CD4-positive, alpha-beta T cell treated with Interleukin-6 for 4 hours (primary cell): ENCODE data around the gene UQCR10.
"Not testable (repeated sequence)": the region's sequence is repeated elsewhere in the genome, so short reads cannot be mapped to it uniquely, and the experiment has no call there.

Experiments
- DNase-seq: peaks from one replicate; pipeline ENCODE4 v3.0.0-alpha.2; 2020; ENCODE audit warnings: mixed read lengths

UQCR10 gene

GRCh38 chr22:29737251-29738117 is 29.7 kb upstream of the UQCR10 start:
- no peak for DNase-seq

- DNase-seq = no peak
Measured at GRCh38 chr22:29738118-29738815, 28.9 kb upstream of the UQCR10 start.

DNA sequence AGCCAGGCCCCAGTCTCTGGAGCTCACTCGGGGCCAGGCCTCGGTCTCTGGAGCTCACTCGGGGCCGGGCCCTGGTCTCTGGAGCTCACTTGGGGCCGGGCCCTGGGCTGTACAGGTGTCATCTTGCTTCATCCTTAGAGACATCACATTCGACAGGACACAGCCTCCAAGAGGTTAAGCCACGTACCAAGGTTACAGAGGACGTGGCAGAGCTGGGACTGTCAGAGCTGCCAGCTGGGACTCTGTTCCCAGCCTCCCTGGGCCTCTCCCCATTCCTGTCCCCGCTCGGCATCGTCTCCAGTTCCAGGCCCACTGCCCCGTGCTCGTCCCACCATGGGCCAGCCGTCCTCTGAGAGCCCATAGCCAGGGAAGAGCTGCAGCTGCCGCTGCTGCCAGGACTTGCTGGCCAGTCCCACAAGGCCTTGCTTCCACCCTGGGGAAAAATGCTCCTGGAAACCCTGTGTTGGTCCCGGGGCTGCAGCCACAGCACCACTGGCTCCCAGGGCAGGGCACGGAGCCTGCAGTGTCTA is 27.8 kb upstream of the UQCR10 start:
- no peak for DNase-seq

GRCh38 chr22:29740216-29740615 is 27.0 kb upstream of the UQCR10 start:
- DNase-seq = no peak

DNA sequence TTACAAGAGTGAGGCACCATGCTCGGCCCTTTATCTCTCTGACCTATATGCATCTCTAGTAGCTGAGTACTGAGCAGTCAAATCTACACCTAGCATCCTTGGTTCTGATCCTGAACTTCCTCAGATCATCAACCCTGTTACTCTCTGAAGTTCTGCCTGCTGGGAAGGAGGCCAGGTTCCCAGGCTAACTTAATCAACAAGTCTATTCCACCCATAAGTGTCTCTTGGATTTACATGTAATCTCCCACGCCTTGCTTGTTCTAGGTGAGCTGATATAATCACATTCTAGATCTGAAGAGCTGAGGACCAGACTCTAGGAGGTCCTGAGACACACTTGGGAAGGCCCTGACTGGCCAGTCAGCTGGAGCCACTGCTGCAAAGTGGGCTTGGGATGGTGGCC is 25.2 kb upstream of the UQCR10 start:
- no peak for DNase-seq

GRCh38 chr22:29742326-29742725 is 24.8 kb upstream of the UQCR10 start:
- no peak for DNase-seq

DNA sequence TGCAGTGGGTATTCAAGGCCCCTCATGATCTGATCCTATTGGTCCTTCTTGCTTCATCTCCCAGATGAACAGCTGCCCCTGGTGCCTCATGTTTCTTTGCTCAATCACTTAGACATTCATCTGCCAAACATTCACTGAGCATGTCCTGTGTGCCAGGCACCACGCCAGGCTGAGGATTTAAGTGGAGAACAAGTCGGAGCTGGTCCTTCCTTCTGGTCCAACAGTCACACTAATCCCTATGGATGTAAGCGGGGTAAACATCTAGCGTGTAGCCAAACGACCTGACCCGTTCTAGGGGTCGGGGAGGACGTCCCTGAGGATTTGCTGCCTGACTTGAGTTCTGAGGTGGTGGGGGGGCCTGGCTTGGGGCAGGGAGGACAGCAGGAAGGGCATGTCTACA is 22.3 kb upstream of the UQCR10 start:
- DNase-seq = no peak

GRCh38 chr22:29747832-29748231 is 19.3 kb upstream of the UQCR10 start:
- no peak for DNase-seq

DNA sequence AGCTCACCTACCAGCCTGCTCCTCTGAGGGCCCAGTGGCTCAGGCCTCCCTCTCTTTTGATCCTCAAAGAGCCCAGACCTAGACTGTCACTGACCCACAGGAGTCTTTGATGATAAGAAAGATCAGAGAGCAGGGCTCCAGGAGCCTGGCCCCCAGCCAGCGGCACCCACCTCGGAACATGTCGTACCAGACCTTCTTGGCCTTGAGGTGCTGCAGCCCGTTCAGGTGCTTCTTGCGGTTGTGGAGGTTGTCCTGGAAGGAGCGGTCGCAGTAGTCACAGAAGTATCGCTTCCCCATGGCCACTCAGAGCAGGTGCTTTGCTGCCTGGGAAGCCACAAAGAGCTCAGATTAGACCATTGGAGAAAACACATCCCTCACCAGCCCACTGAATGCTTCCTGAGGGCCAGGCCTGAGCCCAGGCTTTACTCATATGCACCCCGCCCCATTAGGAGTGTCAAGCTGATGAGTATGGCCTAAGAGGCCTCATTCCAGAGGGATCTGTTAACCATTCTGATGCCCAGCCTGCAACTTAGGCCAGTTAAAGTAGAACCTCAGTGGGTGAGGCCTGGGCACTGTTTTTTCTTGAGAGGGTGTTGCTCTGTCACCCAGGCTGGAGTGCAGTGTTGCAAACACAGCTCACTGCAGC is 18.8 kb upstream of the UQCR10 start:
- DNase-seq = no peak

DNA sequence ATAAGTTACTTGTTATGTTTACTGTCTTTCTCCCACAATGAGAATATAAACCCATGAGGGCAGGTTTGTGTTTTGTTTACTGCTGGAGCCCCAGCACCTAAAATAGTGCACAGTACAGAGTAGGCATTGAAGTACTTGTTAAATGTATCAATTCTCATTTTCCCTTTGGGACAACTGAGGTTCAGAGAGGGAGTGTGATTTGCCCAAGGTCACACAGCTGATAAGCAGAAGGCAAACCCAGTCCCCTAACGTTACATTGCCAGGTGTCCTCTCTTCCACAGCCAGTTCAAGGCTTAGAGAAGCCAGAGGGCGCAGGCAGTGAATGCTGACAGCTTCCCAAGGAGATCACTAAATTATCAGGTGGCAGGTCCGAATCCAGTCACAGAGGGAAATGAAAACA is 17.1 kb upstream of the UQCR10 start:
- DNase-seq = no peak

DNA sequence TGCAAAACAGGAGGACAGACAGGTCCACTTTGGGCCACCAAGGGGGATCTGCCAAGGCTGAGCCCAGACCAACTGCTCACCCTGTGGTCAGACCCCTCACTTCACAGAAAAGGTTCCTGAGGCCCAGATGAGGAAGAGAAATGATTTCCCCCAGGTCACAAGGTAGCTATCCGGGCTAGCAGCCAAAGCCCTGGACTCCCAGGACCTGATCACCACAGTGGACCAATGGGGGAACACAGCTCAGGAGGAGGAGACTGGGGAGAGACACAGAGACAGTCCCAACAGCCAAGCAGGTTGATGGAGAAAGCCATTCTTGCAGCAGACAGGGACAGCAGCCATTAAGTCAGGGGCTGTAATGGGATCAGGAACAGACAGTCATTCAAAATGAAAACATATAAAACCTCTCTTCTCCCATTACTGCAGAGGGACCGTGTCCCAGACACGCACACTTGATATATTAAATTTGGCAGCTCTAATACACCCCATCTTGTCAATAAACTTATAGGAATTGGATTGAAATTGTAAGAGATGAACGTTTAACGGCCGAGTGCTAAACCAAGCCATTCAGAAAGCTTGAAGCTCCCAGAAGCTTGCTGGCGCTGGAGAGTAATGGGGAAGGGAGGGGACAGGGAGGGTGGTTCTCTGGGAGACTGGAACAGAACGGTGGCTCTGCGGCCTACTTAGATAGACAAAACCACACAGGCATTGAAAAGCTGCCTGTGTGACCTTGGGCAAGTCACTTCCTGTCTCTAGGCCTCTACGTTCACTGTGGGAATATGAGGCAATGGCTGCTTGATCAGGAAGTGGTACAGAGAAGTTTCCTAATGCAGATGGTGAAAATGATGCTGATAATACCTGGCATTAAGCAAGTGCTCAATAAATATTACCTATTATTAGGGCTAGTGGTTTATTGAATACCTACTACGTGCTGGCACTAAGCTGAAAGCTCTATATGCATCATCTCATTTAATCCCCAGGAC is 16.3 kb upstream of the UQCR10 start:
- peak; percentile 28 for DNase-seq

DNA sequence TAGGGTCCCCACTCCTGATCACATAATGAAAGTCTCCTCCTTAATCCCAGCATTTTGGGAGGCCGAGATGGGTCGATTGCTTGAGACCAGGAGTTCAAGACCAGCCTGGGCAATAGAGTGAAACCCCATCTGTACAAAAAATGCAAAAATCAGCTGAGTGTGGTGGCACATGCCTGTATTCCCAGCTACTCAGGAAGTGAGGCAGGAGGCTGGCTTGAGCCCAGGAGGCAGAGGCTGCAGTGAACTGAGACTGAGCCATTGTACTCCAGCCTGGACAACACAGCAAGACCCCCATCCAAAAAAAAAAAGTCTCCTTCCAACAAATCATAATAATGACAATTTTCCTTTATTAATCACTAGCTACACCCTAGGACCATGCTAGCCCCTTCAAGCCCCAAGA is 15.5 kb upstream of the UQCR10 start:
- DNase-seq = no peak

DNA sequence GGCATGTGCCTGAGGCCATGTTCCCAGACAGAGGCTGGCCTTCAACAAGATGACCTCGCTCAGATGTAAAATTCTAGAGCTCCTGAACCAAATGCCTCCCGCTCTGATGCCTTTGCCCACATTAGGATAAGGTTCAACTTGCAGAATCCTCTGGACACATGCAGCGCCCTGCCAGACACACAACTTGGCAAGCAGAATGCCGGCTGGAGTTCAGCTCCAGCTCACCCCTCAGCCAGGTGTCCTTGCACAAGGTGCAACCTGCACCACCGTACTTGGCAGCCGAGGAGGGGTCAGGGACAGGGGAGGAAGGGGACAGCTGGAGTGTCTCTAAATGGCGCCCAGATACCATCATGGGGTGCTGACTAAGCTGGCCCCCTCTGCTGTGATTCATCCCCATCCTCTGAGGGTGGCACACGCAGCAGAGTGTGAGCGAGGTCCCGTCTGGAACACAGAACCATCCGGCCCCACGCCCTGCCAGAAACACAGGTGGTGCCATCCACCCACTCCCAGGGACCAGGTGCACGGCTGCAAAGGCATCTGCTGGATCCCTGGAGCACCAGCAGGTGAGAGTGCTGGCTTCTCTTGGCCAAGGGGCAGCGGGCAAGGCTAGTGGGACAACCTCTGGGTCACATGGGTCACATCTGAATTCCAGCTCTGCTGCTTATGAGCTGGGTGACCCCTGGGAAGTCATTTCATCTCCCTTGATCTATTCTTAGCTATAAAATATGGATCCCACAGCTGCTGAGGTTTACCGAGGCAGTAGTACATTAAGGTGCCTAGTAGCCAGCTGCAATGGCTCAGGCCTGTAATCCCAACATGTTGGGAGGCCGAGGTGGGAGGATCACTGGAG is 13.1 kb upstream of the UQCR10 start:
- DNase-seq = no peak

- not testable (repeated sequence) for DNase-seq
Measured at GRCh38 chr22:29754658-29755395, 12.3 kb upstream of the UQCR10 start.

DNA sequence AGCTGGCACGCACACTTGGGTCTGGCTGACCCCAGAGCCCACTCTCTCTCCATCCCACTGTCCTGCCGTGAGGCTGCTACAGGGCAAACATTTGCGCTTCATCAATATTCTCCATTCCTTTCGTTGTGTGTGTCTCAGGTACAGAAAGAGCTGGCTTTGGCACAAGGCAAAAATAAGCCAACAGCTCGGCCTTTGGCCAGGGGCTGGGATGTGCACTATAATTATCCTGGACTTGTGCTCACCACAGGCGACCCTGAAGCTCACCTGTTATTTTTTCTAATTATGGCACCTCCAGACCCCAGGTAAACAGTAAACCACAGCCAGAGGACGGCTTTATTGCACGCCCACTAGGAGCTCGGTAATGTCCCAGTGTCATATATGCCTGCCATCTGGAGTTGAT is 11.3 kb upstream of the UQCR10 start:
- DNase-seq = no peak

- no peak for DNase-seq
Measured at GRCh38 chr22:29756341-29756740, 10.8 kb upstream of the UQCR10 start.

- DNase-seq = no peak
Measured at GRCh38 chr22:29757096-29757495, 10.1 kb upstream of the UQCR10 start.

DNA sequence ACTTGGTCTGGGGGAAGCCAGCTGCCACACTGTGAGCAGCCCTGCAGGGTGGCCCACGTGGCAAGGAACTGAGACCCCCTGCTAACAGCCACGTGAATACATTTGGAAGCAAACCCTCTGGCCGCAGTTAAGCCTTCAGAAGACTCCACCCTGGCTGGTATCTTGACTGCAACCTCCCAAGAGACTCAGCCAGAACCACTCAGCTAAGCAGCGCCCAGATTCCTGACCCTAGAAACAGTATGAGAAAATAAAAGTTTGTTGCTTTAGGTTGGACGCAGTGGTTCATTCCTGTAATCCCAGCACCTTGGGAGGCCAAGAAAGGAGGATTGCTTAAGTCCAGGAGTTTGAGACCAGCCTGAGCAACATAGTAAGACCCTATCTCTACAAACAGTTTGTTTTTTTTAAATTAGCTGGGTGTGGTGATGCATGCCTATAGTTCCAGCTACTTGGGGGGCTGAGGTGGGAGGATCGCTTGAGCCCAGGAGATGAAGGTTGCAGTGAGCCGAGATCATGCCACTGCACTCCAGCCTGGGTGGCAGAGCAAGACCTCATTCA is 9.0 kb upstream of the UQCR10 start:
- no peak for DNase-seq

- no peak for DNase-seq
Measured at GRCh38 chr22:29758959-29759358, 8.2 kb upstream of the UQCR10 start.

- no peak for DNase-seq
Measured at GRCh38 chr22:29762263-29762662, 4.9 kb upstream of the UQCR10 start.
